Dendritic cell treated with granulocyte-macrophage colony-stimulating factor and Interleukin-4, amounts not matched to agents 40 ng/mL and 50 ng/mL, for 4 days (primary cell): ENCODE measurements around the gene TLR8.
A peak's percentile ranks its signal among the peaks of the same experiment; 100 is the strongest.

Experiments
- H3K27ac Mint-ChIP-seq: one replicate; pipeline ENCODE4 v1.8.0; 2022; ENCODE audit warnings: mild to moderate bottlenecking, mixed read lengths
- H3K27me3 Mint-ChIP-seq: one replicate; pipeline ENCODE4 v1.8.0; 2022; ENCODE audit warnings: mild to moderate bottlenecking, mixed read lengths
- H3K36me3 Mint-ChIP-seq: one replicate; pipeline ENCODE4 v1.8.0; 2022; ENCODE audit warnings: low read depth, mixed read lengths
- H3K4me1 Mint-ChIP-seq: one replicate; pipeline ENCODE4 v1.8.0; 2022; ENCODE audit warnings: low read depth, mixed read lengths
- H3K4me3 Mint-ChIP-seq: one replicate; pipeline ENCODE4 v1.8.0; 2022; ENCODE audit warnings: mild to moderate bottlenecking, moderate library complexity, mixed read lengths
- H3K9me3 Mint-ChIP-seq: one replicate; pipeline ENCODE4 v1.8.0; 2022; ENCODE audit warnings: mixed read lengths
- intact Hi-C: fragments of 100-400 bp; cut with micrococcal nuclease; formaldehyde crosslinking; loops from one replicate; pipeline ENCODE4 v1.15.0; 2022

The TLR8 gene

GRCh38 chrX:12972243-12972642, 65.8 kb downstream of the TLR8 start:
- Mint-ChIP-seq H3K4me3 (peak overlapping the region; percentile 63), H3K27me3 (no peaks in the 10 kb centered on the region), H3K9me3 (no peaks in the 10 kb centered on the region), H3K36me3 (peaks cover 27% of the 10 kb centered on the region), H3K4me1 (peaks cover 53% of the 10 kb centered on the region), H3K27ac (peak overlapping the region; percentile 94)
- intact Hi-C loops: no loop called here
